Measurements from ENCODE around the gene LIMK1. TPM values are rescaled to one million over a fixed set of nuclear protein-coding genes. Genes with fewer than 3 reads are reported as not detected.

LIMK1 gene
- total RNA-seq, 1 experiment from 2014 or later: 63.8 TPM

DNA sequence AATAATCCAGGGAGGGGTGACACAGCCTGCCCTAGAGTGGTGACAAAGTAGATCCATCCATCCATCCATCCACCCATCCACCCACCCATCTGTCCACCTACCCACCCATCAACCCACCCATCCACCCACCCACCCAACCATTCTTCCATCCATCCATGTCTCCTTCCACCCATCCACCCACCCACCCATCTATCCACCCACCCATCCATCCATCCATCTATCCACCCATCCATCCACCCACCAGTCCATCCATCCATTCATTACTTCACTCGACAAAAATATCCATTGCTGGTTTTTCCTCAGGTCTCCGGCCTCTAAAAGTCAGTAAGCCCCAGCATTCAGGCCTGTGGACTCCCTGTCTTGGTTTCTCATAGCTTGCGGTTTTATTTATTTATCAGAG is 12.5 kb upstream of the LIMK1 start:
- no peak overlapping the region for H4K91ac ChIP-seq (ENCODE audit: insufficient read length, low read depth, low read length)
- H3K79me2 ChIP-seq (ENCODE audit: insufficient read depth, low read length): no peaks in the 10 kb centered on the region
- H4K5ac ChIP-seq (ENCODE audit: insufficient read length, low read depth, low read length): no peak overlapping the region
- H2BK120ac ChIP-seq (ENCODE audit: low read depth, low read length, poor library complexity, severe bottlenecking): no peak overlapping the region
- no peaks in the 10 kb centered on the region for H3K9me3 ChIP-seq (ENCODE audit: control insufficient read depth, low read depth, low read length)
- no peak overlapping the region for H3K18ac ChIP-seq (ENCODE audit: insufficient read length, low read depth, low read length)
- no peak overlapping the region for H2BK20ac ChIP-seq (ENCODE audit: low read depth, low read length, poor library complexity, severe bottlenecking)
- H3K14ac ChIP-seq (ENCODE audit: insufficient read depth, low read length): no peak overlapping the region
- H3T11ph ChIP-seq (ENCODE audit: low read length): no peak overlapping the region
- Mint-ChIP-seq H3K27ac (no peak overlapping the region), H3K4me1 (peaks cover 2 to 10% of the 10 kb centered on the region in 2 experiments; a peak in 2 of 4 replicates), H3K27me3 (ENCODE audit: low read depth) (peaks cover 1% of the 10 kb centered on the region; the same call in 1 of the 2 replicates), H3K9me3 (no peaks in the 10 kb centered on the region), H3K4me3 (no peak overlapping the region), H3K36me3 (ENCODE audit: insufficient read depth in 1 of 3, low read depth in 3 of 3) (no peaks in the 10 kb centered on the region)
- no peak overlapping the region for H3K4ac ChIP-seq (ENCODE audit: low read depth, low read length)
- H2BK15ac ChIP-seq (ENCODE audit: low read depth, low read length): no peak overlapping the region
- no peak overlapping the region for H3K56ac ChIP-seq (ENCODE audit: insufficient read length, low read depth, low read length)
- no peak overlapping the region for H3K27ac ChIP-seq (ENCODE audit: insufficient read length, low read depth, low read length)
- H3K23ac ChIP-seq (ENCODE audit: insufficient read length, low read depth, low read length): no peak overlapping the region
- no peaks in the 10 kb centered on the region for H3K27me3 ChIP-seq (ENCODE audit: insufficient read depth, low read length)
- no peaks in the 10 kb centered on the region for H3K23me2 ChIP-seq (ENCODE audit: insufficient read length, low read depth, low read length, poor library complexity, severe bottlenecking)
- no peak overlapping the region for H2AK5ac ChIP-seq (ENCODE audit: insufficient read length, low read length)
- no peak overlapping the region for H3K4me2 ChIP-seq (ENCODE audit: insufficient read depth, insufficient read length, low read length)
- no CpG with 5 or more reads among the region's 3 CpGs for WGBS (ENCODE audit: extremely low coverage, insufficient read length, low lambda C conversion rate)
- H2AFZ ChIP-seq (ENCODE audit: low read length): no peak overlapping the region
- H3K79me1 ChIP-seq (ENCODE audit: insufficient read depth, low read depth, low read length, poor library complexity, severe bottlenecking): no peaks in the 10 kb centered on the region
- TF ChIP-seq, protein P1, sequence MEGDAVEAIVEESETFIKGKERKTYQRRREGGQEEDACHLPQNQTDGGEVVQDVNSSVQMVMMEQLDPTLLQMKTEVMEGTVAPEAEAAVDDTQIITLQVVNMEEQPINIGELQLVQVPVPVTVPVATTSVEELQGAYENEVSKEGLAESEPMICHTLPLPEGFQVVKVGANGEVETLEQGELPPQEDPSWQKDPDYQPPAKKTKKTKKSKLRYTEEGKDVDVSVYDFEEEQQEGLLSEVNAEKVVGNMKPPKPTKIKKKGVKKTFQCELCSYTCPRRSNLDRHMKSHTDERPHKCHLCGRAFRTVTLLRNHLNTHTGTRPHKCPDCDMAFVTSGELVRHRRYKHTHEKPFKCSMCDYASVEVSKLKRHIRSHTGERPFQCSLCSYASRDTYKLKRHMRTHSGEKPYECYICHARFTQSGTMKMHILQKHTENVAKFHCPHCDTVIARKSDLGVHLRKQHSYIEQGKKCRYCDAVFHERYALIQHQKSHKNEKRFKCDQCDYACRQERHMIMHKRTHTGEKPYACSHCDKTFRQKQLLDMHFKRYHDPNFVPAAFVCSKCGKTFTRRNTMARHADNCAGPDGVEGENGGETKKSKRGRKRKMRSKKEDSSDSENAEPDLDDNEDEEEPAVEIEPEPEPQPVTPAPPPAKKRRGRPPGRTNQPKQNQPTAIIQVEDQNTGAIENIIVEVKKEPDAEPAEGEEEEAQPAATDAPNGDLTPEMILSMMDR (conservative IDR thresholded peaks at IDR 0.05): no peak
- no peak overlapping the region for H4K8ac ChIP-seq (replicated peaks; ENCODE audit: insufficient read length, low read depth, low read length)
- no peaks in the 10 kb centered on the region for H4K20me1 ChIP-seq (ENCODE audit: control insufficient read depth, insufficient read depth, insufficient read length)
- no peak overlapping the region for H3K9ac ChIP-seq (ENCODE audit: extremely low read depth, insufficient read length, low read length)
- H2BK5ac ChIP-seq (ENCODE audit: insufficient read length, low read length): no peak overlapping the region
- DNase-seq: no peak
- no peaks in the 10 kb centered on the region for H3K4me1 ChIP-seq (ENCODE audit: insufficient read depth, low read length)
- no peak overlapping the region for H2BK12ac ChIP-seq (ENCODE audit: insufficient read length, low read depth, low read length)
